Fibroblast of skin of right biceps (primary cell): ENCODE data around the gene FAM107B.

Experiments
- DNase-seq: peaks from one replicate; pipeline ENCODE4 v3.0.0-alpha.2; 2013

The FAM107B gene

GRCh38 chr10:14571866-14572507 is 202.7 kb downstream of the FAM107B start:
- no peak for DNase-seq

GRCh38 chr10:14570800-14571199 is 203.9 kb downstream of the FAM107B start:
- DNase-seq, result no peak

GRCh38 chr10:14569274-14570060 is 205.2 kb downstream of the FAM107B start:
- DNase-seq, result no peak

GRCh38 chr10:14567421-14567820 is 207.3 kb downstream of the FAM107B start:
- no peak for DNase-seq

- no peak for DNase-seq
Observed at GRCh38 chr10:14566498-14566897, 208.2 kb downstream of the FAM107B start.

- DNase-seq, result no peak
Observed at GRCh38 chr10:14565199-14565598, 209.5 kb downstream of the FAM107B start.

GRCh38 chr10:14564268-14564744 is 210.4 kb downstream of the FAM107B start:
- no peak for DNase-seq

- no peak for DNase-seq
Observed at GRCh38 chr10:14563359-14563940, 211.2 kb downstream of the FAM107B start.

- DNase-seq, result no peak
Observed at GRCh38 chr10:14563076-14563336, 211.7 kb downstream of the FAM107B start.

GRCh38 chr10:14562218-14563075 is 212.2 kb downstream of the FAM107B start:
- DNase-seq, result no peak

- DNase-seq, result no peak
Observed at GRCh38 chr10:14560791-14561765, 213.6 kb downstream of the FAM107B start.

- DNase-seq, result peak; percentile 41
Observed at GRCh38 chr10:14560274-14560673, 214.4 kb downstream of the FAM107B start.

- no peak for DNase-seq
Observed at GRCh38 chr10:14558025-14558424, 216.7 kb downstream of the FAM107B start.

GRCh38 chr10:14557567-14557966 is 217.1 kb downstream of the FAM107B start:
- no peak for DNase-seq

GRCh38 chr10:14556285-14556956 is 218.3 kb downstream of the FAM107B start:
- no peak for DNase-seq

GRCh38 chr10:14555807-14556206 is 218.9 kb downstream of the FAM107B start:
- no peak for DNase-seq

GRCh38 chr10:14554491-14555205 is 220.0 kb downstream of the FAM107B start:
- no peak for DNase-seq

- DNase-seq, result no peak
Observed at GRCh38 chr10:14554091-14554490, 220.6 kb downstream of the FAM107B start.

GRCh38 chr10:14553448-14553847 is 221.2 kb downstream of the FAM107B start:
- peak; percentile 49 for DNase-seq

GRCh38 chr10:14552015-14552414 is 222.7 kb downstream of the FAM107B start:
- no peak for DNase-seq
